HUDEP-2 (cell line): ENCODE results near the gene NOBOX.
"Not testable (repeated sequence)": the region's sequence is repeated elsewhere in the genome, so short reads cannot be mapped to it uniquely, and the experiment has no call there.

ENCODE experiments used
- DNase-seq, 76 experiments: peaks; one replicate each; lab custom pipeline; 2025; ENCODE audit not compliant: unreplicated experiment in 76 of 76; lab: John Stamatoyannopoulos, UW

Gene NOBOX

DNA sequence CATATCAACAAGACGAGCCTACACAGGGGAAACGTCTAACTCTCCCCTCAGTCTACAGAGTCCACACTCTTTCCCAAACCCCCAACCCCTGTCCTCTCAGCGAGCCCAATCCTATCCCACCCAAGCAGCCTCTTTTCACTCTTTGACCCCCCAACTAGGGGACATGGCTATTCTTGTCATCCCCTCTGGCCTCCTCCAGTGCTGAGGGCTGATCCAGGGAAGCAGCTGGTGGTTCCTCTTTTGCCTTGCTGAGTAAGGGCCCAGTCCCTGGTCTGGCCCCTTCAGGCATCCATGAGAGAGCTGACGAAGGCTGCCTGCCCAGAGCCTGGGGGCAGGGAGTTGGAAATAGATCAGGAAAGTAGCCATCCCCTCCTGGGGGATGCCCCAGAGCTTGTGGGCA is 6.4 kb downstream of the NOBOX start:
- DNase-seq = no peak

DNA sequence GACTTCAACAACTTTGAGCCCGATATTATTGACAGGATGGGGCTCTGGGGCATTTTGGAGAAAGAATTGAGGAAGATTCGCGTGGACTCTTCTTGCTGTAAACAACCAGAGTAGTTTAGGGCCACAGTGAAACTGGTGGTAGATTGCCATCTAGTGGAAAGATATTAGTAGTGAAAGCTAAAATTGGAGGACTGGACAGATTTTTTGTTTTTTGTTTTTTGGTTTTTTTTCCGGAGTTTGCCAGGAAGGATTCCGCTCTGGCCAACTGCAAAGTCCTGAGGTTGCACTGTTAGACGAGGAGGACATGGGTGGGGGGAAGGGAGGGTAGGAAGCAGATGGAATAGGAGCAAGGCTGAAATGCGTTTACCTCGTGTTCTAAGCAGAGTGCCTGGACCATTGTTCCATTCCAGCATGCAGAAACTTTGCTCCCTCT is 11.7 kb downstream of the NOBOX start:
- peak in 13 of 76 experiments; percentile 1 to 34 (median 8) for DNase-seq

DNA sequence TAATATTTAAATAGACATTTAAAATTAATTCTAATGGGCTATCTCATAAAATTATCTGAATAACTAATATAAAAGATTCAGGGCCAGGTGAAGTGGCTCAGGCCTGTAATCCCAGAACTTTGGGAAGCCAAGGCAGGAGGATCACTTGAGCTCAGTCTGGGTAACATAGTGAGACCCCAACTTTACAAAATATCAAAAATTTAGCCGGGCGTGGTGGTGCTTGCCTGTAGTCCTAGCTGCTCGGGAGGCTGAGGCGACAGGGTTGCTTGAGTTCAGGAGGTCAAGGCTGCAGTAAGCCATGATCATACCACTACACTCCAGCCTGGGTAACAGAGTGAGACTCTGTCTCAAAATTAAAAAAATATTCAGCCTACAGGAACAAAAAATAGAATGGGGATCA is 12.5 kb downstream of the NOBOX start:
- DNase-seq = no peak

DNA sequence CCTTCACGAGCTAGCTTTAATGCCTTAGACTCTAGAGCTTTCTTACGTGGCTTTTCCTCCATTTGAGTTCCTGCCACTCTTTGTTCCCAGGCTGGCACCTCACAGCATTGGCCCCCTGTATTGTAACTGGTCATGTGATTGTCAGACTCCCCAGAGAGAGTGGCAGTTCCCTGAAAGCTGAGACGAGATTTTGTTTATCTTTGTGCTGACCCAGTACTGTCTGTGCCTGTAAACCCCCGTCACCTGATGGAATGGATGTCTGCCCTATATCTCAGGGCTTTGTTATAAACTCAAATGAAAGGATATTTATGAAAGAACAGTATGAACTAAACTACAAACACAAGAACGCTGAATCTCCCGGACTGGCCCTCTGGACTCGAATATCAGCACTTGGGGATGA is 13.0 kb downstream of the NOBOX start:
- DNase-seq = no peak

DNA sequence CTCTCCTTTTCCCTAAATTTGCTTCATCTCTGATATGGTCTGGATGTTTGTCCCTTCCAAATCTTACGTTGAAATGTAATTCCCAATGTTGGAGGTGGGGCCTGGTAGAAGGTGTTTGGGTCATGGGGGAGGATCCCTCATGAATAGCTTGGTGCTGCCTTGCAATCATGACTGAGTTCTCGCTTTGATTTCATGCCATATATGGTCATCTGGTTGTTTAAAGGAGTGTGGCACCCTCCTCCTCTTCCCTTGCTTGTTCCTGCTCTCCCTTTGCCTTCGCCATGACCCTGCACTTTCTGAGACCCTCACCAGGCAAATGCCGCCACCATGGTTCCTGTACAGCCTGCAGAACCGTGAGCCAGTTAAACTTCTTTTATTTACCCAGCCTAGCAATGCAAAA is 14.5 kb downstream of the NOBOX start:
- DNase-seq = no peak

DNA sequence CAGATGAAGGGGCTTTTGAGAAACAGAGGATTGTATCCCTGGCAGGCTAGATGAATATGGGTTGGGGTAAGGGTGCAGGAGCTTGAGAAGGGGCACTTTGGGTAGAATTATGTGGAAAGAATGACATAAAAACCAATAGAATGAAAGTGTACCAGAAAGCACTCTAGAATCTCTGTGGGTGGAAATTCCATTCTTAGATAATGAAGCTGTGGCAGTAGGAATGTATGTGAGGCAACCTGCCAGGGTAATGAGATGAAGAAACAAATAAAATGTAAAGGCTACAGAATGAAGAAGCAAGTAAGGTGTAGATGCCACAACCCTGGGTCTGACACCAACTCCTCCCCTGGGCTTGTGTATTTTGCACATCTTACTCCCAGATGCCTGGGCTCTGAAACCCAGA is 16.8 kb downstream of the NOBOX start:
- no peak for DNase-seq

DNA sequence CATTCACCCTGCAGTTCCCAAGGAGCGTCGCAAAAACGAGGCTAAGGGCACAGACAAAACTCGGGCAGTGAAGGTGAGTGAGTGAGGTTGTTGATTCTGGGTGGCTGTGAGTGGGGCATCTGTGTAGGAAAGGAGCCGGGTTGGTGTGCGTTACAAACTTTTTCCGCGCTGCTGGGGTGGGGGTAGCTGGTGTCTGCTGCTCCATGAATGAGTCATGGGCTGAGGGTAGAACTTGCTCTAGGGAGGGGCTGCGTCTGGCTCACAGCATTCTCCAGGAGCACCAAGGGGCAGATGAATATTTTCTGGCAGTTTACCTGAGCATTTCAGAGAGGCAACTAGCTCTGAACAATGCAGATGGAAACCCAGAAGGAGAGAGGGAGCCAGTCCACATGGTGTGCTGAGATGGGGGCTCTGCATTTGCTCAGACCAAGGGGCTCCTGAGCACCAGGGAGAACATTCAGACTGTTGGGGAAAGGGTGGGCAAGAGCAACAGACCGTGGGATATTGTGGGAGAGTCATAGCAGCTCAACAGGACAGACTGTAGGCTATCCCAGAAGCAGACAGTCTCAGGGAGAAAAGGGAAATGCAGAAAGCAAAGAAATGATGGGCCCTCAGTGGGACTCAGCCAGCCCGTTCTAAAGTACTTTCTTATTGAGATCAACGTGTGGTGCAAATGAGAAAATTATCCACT is 18.8 kb downstream of the NOBOX start:
- DNase-seq = no peak

DNA sequence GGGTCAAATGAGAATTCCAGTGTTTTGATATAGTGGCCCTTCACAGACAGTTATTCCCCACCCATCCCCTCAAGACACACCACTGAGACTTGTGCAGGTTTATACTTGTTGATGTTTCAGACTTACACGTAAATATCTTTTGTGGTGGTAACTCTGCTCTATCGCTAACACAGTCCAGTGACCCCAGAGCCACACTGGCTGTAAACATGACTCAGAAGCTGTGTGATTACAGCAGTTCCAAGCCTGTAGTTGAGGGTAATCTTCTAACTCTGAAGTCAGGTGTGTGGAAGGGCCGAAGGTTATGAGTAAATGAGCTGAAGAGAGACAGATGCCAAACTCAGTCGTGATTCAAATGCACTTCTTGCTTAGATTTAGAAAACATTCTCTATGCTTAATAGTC is 19.4 kb downstream of the NOBOX start:
- DNase-seq = no peak

DNA sequence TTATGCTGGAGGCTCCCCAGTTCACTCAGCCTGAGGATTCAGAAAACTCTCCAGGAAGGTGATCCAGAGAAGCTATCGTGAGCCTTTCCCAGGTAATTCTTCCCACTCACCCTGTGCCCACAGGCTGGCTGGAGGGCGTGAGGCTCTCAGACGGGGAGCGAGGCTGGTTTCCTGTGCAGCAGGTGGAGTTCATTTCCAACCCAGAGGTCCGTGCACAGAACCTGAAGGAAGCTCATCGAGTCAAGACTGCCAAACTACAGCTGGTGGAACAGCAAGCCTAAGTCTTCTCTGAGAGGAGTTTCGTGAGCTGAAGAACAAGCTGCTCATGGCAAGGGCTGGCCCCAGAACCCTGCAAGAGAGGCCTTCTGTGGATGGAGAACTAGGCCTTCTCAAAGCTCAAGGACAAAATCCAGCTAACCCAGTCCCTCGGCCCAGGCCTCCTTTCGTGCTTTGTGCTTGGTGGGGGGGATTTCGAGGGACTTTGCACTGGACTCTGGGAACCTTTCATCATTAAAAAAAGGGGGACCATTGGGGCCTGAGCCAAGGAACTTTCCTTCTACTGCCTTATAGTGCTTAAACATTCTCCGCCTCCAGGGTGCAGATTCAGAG is 23.6 kb downstream of the NOBOX start:
- no peak for DNase-seq

DNA sequence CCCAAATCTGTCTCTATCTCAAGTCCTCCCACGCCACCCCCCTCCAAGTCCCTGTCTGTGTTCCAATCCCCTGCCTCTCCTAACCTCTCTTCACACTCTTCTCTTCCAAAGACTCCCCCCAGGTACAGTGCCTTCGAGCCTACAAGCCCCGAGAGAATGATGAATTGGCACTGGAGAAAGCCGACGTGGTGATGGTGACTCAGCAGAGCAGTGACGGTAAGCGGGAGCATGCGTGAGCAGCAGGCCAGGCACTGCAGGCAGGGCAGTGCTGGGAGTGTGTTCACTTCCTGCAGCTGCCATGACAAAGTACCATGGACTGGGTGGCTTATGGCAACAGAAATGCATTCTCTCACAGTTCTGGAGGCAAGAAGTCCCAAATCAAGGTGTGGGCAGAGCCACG is 24.8 kb downstream of the NOBOX start:
- no peak for DNase-seq

DNA sequence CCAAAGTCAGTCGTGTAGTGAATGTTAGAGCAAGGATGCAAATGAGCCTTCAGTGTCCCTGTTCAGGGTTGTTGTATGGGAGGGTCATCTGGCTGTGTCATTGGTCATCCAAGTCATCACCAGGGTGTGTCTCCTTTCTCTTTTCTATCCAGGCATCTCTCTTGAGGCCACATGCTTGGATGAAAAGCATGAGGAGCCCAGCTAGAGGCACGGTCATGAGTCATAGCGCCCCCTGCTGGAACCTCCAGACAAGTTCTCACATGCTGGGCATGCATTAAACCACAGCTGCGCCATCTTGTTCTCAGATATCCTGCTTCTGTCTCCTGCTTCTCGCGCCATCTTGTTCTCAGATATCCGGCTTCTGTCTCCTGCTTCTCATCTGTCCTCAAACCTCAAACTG is 34.3 kb downstream of the NOBOX start:
- not testable (repeated sequence) for DNase-seq

DNA sequence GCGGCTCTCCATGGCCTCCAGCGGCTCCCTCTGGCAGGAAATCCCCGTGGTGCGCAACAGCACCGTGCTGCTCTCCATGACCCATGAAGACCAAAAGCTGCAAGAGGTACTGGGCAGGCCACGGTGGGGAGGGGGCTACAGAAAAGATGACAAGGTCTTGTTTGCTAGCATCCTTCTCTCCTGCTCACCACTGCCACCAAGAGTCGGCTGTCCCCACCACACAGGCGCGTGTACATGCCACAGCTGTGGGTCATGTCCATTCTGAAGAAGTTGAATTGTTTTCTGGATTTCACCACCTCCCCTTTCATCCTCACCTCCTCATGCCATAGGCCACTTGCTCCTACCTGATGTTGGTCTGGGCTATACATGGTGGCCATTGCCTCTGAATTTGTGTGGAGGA is 36.2 kb downstream of the NOBOX start:
- not testable (repeated sequence) for DNase-seq

DNA sequence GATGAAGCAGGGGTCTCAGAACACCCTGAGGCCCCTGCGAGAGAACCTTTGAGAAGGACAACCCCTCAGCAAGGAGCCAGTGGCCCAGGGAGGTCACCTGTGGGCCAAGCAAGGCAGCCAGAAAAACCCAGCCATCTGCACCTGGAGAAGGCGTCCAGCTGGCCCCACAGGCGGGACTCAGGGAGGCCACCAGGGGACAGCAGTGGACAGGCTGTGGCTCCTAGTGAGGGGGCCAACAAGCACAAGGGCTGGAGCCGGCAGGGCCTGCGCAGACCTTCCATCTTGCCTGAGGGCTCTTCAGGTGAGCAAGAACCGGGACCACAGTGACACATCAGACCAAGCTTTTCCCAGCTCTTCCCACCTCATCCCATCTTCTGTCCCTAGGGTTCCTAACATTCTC is 38.0 kb downstream of the NOBOX start:
- not testable (repeated sequence) for DNase-seq

DNA sequence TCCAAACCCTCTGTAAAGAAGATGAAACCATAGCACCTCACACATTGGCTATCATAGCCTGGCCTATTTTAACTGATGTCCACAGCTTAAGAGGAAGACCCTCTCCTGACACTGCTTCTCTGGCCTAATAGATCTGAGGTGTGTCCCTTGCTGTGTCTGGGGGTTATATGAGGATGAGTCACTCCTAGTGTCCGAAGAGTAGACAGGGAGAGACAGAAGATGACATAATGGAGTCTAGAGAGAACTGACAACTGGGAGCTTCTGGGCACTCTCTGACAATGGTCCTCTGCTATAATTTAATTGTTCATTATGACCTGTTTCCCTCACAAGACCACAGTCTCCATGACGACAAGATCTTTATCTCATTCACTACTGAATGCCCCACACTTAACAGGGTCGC is 41.4 kb downstream of the NOBOX start:
- not testable (repeated sequence) for DNase-seq

DNA sequence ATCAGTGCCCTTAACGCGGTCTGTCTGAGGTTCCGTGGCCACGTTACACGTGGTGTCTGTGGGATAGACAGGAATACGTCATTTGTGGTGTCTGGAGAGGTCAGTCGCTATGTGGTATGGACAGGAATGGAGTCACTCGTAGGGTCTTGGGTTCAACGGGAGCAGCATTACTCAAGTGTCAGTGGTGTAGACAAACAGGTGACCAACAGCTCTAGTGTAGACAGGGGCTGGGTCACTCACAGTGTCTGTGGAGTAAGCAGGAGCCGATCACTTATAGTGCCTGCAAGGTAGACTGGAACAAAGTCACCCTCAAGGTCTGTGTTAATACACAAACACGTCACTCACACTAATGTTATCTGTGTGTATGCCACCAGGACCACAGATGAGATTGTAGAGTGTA is 46.6 kb downstream of the NOBOX start:
- DNase-seq = not testable (repeated sequence)

DNA sequence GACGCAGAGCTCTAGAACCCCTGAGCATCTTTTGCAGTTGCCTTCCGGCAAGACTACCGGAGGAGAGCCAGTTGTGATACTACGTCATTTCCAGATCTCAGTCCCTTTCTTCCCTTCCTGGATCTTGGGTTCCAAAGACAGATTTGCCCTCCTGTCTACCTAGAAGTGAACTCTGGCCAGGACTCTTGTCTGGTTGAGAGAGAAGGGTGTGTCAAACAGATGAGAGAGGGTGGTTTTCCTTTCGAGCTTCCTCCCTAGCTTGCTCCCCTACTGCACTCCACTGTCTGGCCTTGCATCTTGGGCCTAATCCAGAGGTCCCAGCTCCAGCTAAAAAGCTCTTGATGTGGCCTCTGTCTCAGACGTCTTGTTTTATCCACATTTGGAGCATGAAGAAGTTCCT is 47.3 kb downstream of the NOBOX start:
- DNase-seq = not testable (repeated sequence)

DNA sequence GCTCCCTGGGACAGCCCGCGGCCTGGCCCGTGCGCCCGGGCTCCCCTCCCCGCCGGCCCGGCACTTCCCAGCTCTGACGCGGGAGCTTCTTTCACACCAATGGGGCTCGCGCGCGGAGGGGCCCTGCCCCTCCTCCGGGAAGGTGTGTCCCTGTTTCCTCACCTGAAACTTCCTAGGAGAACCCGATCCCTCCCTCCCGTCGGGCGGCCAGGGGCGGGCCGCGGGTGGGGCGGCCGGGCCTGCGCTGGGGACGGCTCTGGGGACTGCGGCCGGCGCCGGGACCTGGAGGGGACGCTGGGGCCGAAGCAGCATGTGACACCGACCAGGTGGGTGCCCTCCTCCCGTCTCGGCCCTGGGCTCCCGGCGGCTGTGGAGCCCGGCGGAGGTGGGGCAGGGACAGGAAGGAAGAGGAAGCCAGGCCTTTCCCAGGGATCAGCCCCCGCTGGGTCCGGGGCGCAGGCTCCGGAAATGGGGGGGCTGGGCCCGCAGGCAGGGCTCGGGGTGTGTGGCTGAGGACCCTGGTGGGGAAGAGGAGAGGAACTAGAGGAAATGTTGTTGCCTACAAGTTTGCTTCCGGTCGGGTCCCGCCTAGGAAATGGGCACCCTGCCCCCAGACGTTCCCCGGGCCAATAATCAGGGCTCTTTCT is 48.2 kb downstream of the NOBOX start, which contains the start of gene ARHGEF5:
Gene ARHGEF5 (plus strand): TSS at position 227 of the 647 bp plus-strand sequence. CDS start 7,268 bp downstream, outside the sequence.
- not testable (repeated sequence) for DNase-seq

DNA sequence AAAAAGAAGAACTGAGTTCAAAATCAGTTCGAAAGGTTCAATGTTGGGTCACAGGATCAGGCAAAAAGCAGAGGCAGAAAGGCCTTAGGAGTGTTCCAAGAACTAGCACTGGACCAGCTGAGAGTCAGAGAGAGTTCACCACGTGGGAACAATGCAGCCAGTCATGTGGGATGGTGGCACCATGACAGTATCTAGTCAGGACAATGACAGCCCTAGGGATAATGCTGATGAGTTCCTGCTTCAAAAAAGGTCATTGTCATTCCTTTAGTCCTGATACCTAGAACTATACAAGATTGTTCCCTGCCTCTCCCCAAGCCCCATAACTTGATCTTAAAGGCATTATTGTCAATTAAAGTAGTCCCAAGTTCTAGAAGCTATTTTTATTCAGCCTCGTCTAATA is 51.8 kb downstream of the NOBOX start:
- not testable (repeated sequence) for DNase-seq

DNA sequence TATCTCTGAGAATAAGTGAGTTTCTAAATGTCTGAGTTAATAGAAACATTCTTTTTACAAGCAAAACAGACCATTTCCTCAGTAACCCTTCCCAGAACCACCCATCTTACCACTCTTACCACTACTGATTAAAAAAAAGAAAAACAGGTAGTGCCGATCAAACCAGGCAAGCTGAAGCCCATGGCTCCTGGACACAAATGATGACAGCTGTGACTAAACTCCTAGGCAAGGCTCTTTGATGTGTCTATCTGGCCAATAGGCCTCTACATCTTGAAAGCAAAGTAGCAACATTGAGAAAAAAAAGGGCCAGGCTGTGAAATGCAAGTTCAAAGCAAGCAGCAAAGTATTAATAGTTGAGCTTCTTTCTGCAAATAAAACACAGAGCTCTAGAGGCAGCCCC is 54.9 kb downstream of the NOBOX start:
- not testable (repeated sequence) for DNase-seq
